Prostate gland (tissue), 2 donors: ENCODE data around the gene PCSK6. TPM values are rescaled to one million over a fixed set of nuclear protein-coding genes. Genes with fewer than 3 reads are reported as not detected.

Experiments used
- DNase-seq: peaks from one replicate; pipeline ENCODE4 v3.0.0-alpha.2; 2019; ENCODE audit warnings: low spot score
- H3K27ac ChIP-seq, 2 donors: fragments of 200-600 bp; sonication (generic); 2 replicates each; pipeline ENCODE4 v1.5.1; 2017 to 2019
- H3K27me3 ChIP-seq: fragments of 200-600 bp; sonication (generic); replicated peaks from 2 replicates; pipeline ENCODE4 v1.5.1; 2019; ENCODE audit not compliant: insufficient read depth
- H3K36me3 ChIP-seq, 2 donors: fragments of 200-600 bp; sonication (generic); 1 replicate in 1 of 2; 2 replicates in 1 of 2; pipeline versions ENCODE4 v1.5.1 to v1.8.1; 2017 to 2019
- H3K4me1 ChIP-seq: fragments of 200-600 bp; sonication (generic); replicated peaks from 2 replicates; pipeline ENCODE4 v1.5.1; 2019
- H3K4me3 ChIP-seq, 2 donors: fragments of 200-600 bp; sonication (generic); 2 replicates each; pipeline ENCODE4 v1.5.1; 2017 to 2019
- H3K9me3 ChIP-seq: fragments of 200-600 bp; sonication (generic); 2 replicates; pipeline ENCODE4 v1.5.1; 2017
- POLR2A ChIP-seq: fragments of 450-650 bp; IDR thresholded peaks from one replicate; pipeline ENCODE4 v1.6.1; 2016; ENCODE audit warnings: antibody characterized with exemption, mild to moderate bottlenecking
- POLR2AphosphoS5 ChIP-seq: sonication (generic); formaldehyde crosslinking; IDR thresholded peaks from one replicate; pipeline ENCODE4 v1.6.1; 2017; ENCODE audit warnings: antibody characterized with exemption
- WGBS: methylation state at CpG from one replicate; pipeline ENCODE4 v1.1.5; 2018; 5-methylcytosine and 5-hydroxymethylcytosine counted together
- intact Hi-C: fragments of 100-400 bp; cut with DNase I; formaldehyde crosslinking; loops from one replicate; pipeline ENCODE4 v1.14.2; 2022
- total RNA-seq, 2 donors: library from RNA; depleted of rRNA; stranded (reverse); fragments of >200 nt; gene quantifications; one replicate each; pipeline ENCODE4 v1.1.0, GENCODE V29; 2016
- TF ChIP-seq, protein P1 (sequence below), 4 experiments: fragments of 200-600 bp in 2 of 4; fragments of 450-650 bp in 2 of 4; sonication (generic) in 2 of 4; IDR thresholded peaks; 1 replicate in 3 of 4; 2 replicates in 1 of 4; pipeline ENCODE4 v1.5.1; 2016 to 2019; ENCODE audit warnings: antibody characterized with exemption in 4 of 4, mild to moderate bottlenecking in 2 of 4, moderate library complexity in 2 of 4

Gene PCSK6
- total RNA-seq, 2 donors from 2014 or later, result 4.4 to 84.1 TPM

GRCh38 chr15:101286471-101287114 is 202.9 kb downstream of the PCSK6 start:
- no peak for TF ChIP-seq POLR2AphosphoS5
- TF ChIP-seq POLR2A, result no peak
- TF ChIP-seq, protein P1, sequence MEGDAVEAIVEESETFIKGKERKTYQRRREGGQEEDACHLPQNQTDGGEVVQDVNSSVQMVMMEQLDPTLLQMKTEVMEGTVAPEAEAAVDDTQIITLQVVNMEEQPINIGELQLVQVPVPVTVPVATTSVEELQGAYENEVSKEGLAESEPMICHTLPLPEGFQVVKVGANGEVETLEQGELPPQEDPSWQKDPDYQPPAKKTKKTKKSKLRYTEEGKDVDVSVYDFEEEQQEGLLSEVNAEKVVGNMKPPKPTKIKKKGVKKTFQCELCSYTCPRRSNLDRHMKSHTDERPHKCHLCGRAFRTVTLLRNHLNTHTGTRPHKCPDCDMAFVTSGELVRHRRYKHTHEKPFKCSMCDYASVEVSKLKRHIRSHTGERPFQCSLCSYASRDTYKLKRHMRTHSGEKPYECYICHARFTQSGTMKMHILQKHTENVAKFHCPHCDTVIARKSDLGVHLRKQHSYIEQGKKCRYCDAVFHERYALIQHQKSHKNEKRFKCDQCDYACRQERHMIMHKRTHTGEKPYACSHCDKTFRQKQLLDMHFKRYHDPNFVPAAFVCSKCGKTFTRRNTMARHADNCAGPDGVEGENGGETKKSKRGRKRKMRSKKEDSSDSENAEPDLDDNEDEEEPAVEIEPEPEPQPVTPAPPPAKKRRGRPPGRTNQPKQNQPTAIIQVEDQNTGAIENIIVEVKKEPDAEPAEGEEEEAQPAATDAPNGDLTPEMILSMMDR (IDR thresholded peaks at IDR 0.05), result no peak
- DNase-seq, result no peak
- 88% methylated on average over 9 of the region's 9 CpGs for WGBS
- Histone ChIP-seq H3K9me3 (no peaks in the 10 kb centered on the region), H3K27ac (no peak overlapping the region), H3K27me3 (no peaks in the 10 kb centered on the region), H3K4me1 (peaks cover 4% of the 10 kb centered on the region), H3K4me3 (no peak overlapping the region), H3K36me3 (peaks cover 3 to 4% of the 10 kb centered on the region in 2 donors)
- intact Hi-C loops, result no loop called here

DNA sequence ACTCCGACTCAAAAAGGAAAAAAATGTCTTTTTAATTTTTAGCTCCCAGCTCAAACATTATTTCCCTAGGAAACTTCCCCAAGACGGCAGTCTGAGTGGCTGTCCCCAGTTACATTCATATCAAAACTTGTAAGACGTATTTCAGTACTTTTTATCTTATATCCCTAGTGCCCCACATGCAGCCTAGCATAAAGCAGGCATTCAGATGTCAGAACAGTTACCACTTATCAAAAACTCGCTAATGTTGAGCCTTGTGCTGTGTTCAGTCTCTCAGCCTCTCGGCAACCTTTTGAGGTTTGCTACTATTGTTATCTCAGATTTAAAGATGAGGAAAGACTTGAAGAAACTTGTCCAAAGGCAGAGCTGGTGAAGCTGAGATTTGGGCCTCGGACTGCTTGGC is 205.6 kb downstream of the PCSK6 start:
- TF ChIP-seq, protein P1 (IDR thresholded peaks at IDR 0.05), result no peak
- TF ChIP-seq POLR2A, result no peak
- no peak for TF ChIP-seq POLR2AphosphoS5
- Histone ChIP-seq H3K9me3 (no peaks in the 10 kb centered on the region), H3K4me3 (no peak overlapping the region), H3K27me3 (no peaks in the 10 kb centered on the region), H3K36me3 (peaks cover 3 to 4% of the 10 kb centered on the region in 2 donors), H3K27ac (no peak overlapping the region), H3K4me1 (peaks cover 4% of the 10 kb centered on the region)
- WGBS, result 73% methylated on average over 6 of the region's 6 CpGs
- DNase-seq, result no peak
- intact Hi-C loops, result no loop called here

DNA sequence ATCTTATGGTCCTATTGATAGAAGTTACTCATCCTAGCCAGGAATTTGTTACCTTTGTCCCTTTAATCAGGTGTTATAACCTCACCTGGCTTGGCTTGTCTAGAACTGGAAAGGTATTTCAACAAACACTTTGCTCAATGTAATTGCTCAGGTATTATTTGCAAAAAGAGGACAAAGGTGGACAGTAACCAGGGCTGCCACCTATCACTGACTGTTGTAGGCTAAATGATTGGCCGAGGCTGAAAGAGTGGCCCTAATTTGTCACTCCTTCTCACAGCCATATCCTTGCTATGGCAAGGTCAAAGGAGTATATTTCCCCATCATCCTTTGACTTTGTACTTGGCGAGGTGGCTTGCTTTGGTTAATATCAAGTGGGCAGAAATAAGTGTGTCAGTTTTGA is 209.5 kb downstream of the PCSK6 start:
- H3K4me1 ChIP-seq, result no peaks in the 10 kb centered on the region
- H3K36me3 ChIP-seq, result peaks cover 3 to 4% of the 10 kb centered on the region in 2 donors
- intact Hi-C loops, result no loop called here
- no peak overlapping the region for H3K27ac ChIP-seq
- no peak for TF ChIP-seq POLR2AphosphoS5
- no peak for TF ChIP-seq POLR2A
- TF ChIP-seq, protein P1 (IDR thresholded peaks at IDR 0.05), result no peak
- H3K27me3 ChIP-seq, result no peaks in the 10 kb centered on the region
- H3K9me3 ChIP-seq, result no peaks in the 10 kb centered on the region
- 89% methylated on average over 2 of the region's 2 CpGs for WGBS
- H3K4me3 ChIP-seq, result no peak overlapping the region
- no peak for DNase-seq

GRCh38 chr15:101277943-101278564 is 211.5 kb downstream of the PCSK6 start:
- no peaks in the 10 kb centered on the region for H3K4me1 ChIP-seq
- H3K27me3 ChIP-seq, result no peaks in the 10 kb centered on the region
- H3K36me3 ChIP-seq, result peaks cover 13 to 15% of the 10 kb centered on the region in 2 donors
- DNase-seq, result no peak
- TF ChIP-seq POLR2AphosphoS5, result no peak
- H3K4me3 ChIP-seq, result peak overlapping the region; percentile 46 to 83
- intact Hi-C loops, result no loop called here
- H3K9me3 ChIP-seq, result no peaks in the 10 kb centered on the region
- 79% methylated on average over 12 of the region's 12 CpGs for WGBS
- peak overlapping the region; percentile 60 to 78 for H3K27ac ChIP-seq

DNA sequence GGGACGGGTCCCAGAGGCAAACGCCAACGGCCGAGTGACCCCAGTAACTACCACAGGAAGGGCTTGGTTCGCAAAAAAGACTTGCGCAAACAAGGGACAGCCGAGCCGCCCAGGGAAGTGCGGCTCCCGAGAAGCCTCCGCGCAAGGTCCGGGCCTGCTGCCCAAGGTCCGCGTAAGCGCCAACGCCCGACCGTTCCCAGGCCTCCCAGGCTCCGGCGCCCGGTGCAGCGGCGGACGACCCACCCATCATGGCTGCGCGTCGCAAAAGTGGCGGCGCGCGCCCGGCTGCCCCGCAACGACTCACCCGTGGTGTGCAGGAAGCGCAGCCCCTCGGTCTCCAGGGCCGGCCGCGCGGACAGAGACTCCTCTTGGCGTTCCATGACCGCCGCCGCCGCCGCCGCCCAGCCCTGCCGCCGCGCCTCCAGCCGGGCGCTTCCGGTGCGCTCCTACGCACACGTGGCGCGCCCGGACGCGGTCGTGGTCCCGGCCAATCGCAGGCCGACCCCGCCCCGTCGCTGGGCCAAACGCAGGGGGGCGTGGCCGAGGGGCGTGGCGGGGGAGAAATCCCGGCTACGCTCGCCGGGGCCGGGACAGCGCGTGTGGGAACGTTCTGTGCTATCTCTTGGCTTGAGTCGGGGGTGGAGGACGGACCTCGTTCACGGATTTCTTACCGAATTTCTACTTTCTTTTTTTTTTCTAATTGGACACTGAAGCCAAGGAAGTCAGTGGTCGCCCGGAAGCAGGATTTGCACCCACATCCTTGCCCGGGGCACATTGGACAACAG is 212.3 kb downstream of the PCSK6 start, which contains the start of gene SELENOS:
Gene SELENOS, minus strand, starts transcription at position 448 of the 785 bp plus-strand sequence. Its CDS starts 68 bp downstream, at position 380.
- WGBS, result under 1% methylated on average over 77 of the region's 91 CpGs
- DNase-seq, result peak; percentile 91

More for the DNA sequence above, 212.3 kb downstream of the PCSK6 start, which contains the start of gene SELENOS:
- H3K27ac ChIP-seq, result peak within 1 kb of the TSS; percentile 60 to 78
- H3K36me3 ChIP-seq, result peaks cover 13 to 20% of the 10 kb centered on the region in 2 donors
- H3K4me3 ChIP-seq, result peak within 1 kb of the TSS; percentile 46 to 83
- no peaks in the 10 kb centered on the region for H3K9me3 ChIP-seq
- no peaks in the 10 kb centered on the region for H3K4me1 ChIP-seq
- TF ChIP-seq POLR2A (peak; percentile 88), POLR2AphosphoS5 (peak; percentile 76)
- TF ChIP-seq, protein P1 (IDR thresholded peaks at IDR 0.05), result peak in 2 of 4 experiments; percentile 2 to 23
- H3K27me3 ChIP-seq, result no peaks in the 10 kb centered on the region
- intact Hi-C loops, result no loop called here
